Neuronal stem cell (in vitro differentiated cells): ENCODE measurements around the gene MROH8.

Experiments used
- DNase-seq: peaks from one replicate; pipeline ENCODE4 v3.0.0-alpha.2; 2013; ENCODE audit warnings: low spot score
- H2AFZ ChIP-seq: one replicate; pipeline ENCODE4 v1.6.1; 2013; ENCODE audit warnings: mild to moderate bottlenecking, low read length, inconsistent platforms
- H2AK5ac ChIP-seq: 2 replicates; pipeline ENCODE4 v1.6.1; 2013; ENCODE audit warnings: low read depth, mild to moderate bottlenecking, inconsistent platforms, low read length, moderate library complexity, mixed read lengths
- H2BK120ac ChIP-seq: 2 replicates; pipeline ENCODE4 v1.6.1; 2013; ENCODE audit warnings: low read depth, mild to moderate bottlenecking, inconsistent platforms, low read length, moderate library complexity, mixed read lengths
- H2BK12ac ChIP-seq: one replicate; pipeline ENCODE4 v1.6.1; 2013; ENCODE audit warnings: low read length, inconsistent platforms
- H2BK15ac ChIP-seq: 2 replicates; pipeline ENCODE4 v1.6.1; 2013; ENCODE audit warnings: mild to moderate bottlenecking, low read length, inconsistent platforms, mixed read lengths
- H2BK5ac ChIP-seq: one replicate; pipeline ENCODE4 v1.6.1; 2013; ENCODE audit warnings: inconsistent platforms, mild to moderate bottlenecking, low read length, moderate library complexity
- H3K14ac ChIP-seq: one replicate; pipeline ENCODE4 v1.6.1; 2013; ENCODE audit warnings: low read length, inconsistent platforms
- H3K18ac ChIP-seq: 2 replicates; pipeline ENCODE4 v1.6.1; 2013; ENCODE audit warnings: low read length, inconsistent platforms
- H3K23ac ChIP-seq: 2 replicates; pipeline ENCODE4 v1.6.1; 2013; ENCODE audit warnings: low read depth, mild to moderate bottlenecking, mixed read lengths, low read length, inconsistent platforms; ENCODE audit not compliant: poor library complexity
- H3K27ac ChIP-seq: replicated peaks from 3 replicates; pipeline ENCODE4 v1.5.1; 2013; ENCODE audit warnings: low read length, inconsistent platforms
- H3K27me3 ChIP-seq, 3 experiments: 2 replicates each; pipeline ENCODE4 v1.6.1; 2013; ENCODE audit warnings: low read length in 3 of 3, mild to moderate bottlenecking in 2 of 3, inconsistent platforms in 1 of 3, low read depth in 1 of 3, mixed read lengths in 1 of 3, moderate library complexity in 1 of 3; ENCODE audit not compliant: control insufficient read depth in 3 of 3, insufficient read depth in 3 of 3
- H3K36me3 ChIP-seq, 2 donors: replicated peaks in 1 of 2; 2 replicates each; pipeline ENCODE4 v1.6.1; 2013; ENCODE audit warnings: low read length in 2 of 2; ENCODE audit not compliant: control insufficient read depth in 2 of 2, insufficient read depth in 2 of 2
- H3K4ac ChIP-seq: 2 replicates; pipeline ENCODE4 v1.6.1; 2013; ENCODE audit warnings: inconsistent platforms, mild to moderate bottlenecking, low read length, moderate library complexity
- H3K4me1 ChIP-seq, 2 donors: 1 replicate in 1 of 2; 2 replicates in 1 of 2; pipeline ENCODE4 v1.6.1; 2013; ENCODE audit warnings: low read length in 2 of 2, low read depth in 1 of 2; ENCODE audit not compliant: control insufficient read depth in 2 of 2, insufficient read depth in 1 of 2
- H3K4me2 ChIP-seq: one replicate; pipeline ENCODE4 v1.6.1; 2013; ENCODE audit warnings: mild to moderate bottlenecking, low read length, inconsistent platforms; ENCODE audit not compliant: insufficient read depth, poor library complexity, severe bottlenecking
- H3K4me3 ChIP-seq, 2 donors: 2 replicates each; pipeline ENCODE4 v1.5.1; 2013; ENCODE audit warnings: low read length in 2 of 2, mild to moderate bottlenecking in 2 of 2, inconsistent platforms in 1 of 2, moderate library complexity in 1 of 2
- H3K79me1 ChIP-seq: one replicate; pipeline ENCODE4 v1.6.1; 2013; ENCODE audit warnings: low read depth, mild to moderate bottlenecking, inconsistent platforms, low read length, moderate library complexity
- H3K9ac ChIP-seq: one replicate; pipeline ENCODE4 v1.6.1; 2013; ENCODE audit warnings: mild to moderate bottlenecking, low read depth, low read length, inconsistent platforms; ENCODE audit not compliant: poor library complexity
- H3K9me3 ChIP-seq, 2 donors: replicated peaks in 1 of 2; 2 replicates each; pipeline versions ENCODE3 to v1.6.1; 2013; ENCODE audit warnings: low read length in 2 of 2, mild to moderate bottlenecking in 2 of 2, inconsistent platforms in 1 of 2, low read depth in 1 of 2, mixed read lengths in 1 of 2, moderate library complexity in 1 of 2; ENCODE audit not compliant: control insufficient read depth in 2 of 2, insufficient read depth in 1 of 2
- H4K8ac ChIP-seq: one replicate; pipeline ENCODE4 v1.6.1; 2013; ENCODE audit warnings: low read depth, mild to moderate bottlenecking, inconsistent platforms, low read length, moderate library complexity
- H4K91ac ChIP-seq: one replicate; pipeline ENCODE4 v1.6.1; 2013; ENCODE audit warnings: low read length, low read depth, mild to moderate bottlenecking, inconsistent platforms; ENCODE audit not compliant: poor library complexity
- WGBS, 2 donors: extraction: QIAGEN DNeasy Blood & Tissue Kit; methylation state at CpG; one replicate each; pipeline ENCODE4 v1.1.7; 2013; ENCODE audit warnings: missing lambda C conversion rate in 2 of 2, mixed read lengths in 1 of 2; ENCODE audit not compliant: insufficient read length in 2 of 2, insufficient replicate concordance in 1 of 2; ENCODE audit errors: extremely low coverage in 2 of 2; 5-methylcytosine and 5-hydroxymethylcytosine counted together

Gene MROH8

DNA sequence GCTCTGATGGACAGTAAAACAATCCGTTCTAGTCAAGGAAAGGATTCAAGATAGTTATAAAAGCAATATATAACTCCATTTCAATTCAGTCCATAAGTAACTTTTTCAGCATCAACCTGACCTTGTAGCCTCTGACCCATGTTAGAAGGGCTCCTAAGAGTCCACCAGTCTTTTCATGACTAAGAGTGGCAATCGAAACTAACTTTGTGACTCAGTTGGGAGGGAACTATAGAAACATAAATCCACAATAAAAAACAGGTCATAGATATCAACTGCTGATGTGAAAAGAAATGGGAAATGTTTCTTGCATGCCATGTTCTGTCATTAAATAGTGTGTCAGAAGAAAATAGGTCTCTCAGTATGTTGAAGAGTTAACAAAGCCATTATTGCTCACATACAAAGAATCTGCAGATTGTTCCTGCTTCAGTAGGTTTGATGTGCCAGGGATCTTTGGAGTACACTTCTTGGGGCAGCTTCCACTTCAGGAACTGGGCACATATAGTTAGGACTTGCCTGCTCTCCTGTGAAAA lies 67.4 kb downstream of the MROH8 start:
- H2BK12ac ChIP-seq: no peak overlapping the region
- H2AFZ ChIP-seq: no peak overlapping the region
- H2BK15ac ChIP-seq: no peak overlapping the region
- H3K4ac ChIP-seq: no peak overlapping the region
- DNase-seq: no peak
- no peak overlapping the region for H3K9ac ChIP-seq
- H2AK5ac ChIP-seq: no peak overlapping the region
- H3K27ac ChIP-seq: no peak overlapping the region
- H4K91ac ChIP-seq: no peak overlapping the region
- H3K79me1 ChIP-seq: no peaks in the 10 kb centered on the region
- no peaks in the 10 kb centered on the region for H3K27me3 ChIP-seq
- H3K18ac ChIP-seq: no peak overlapping the region
- no peak overlapping the region for H3K4me2 ChIP-seq
- peaks cover 0 to 1% of the 10 kb centered on the region in 2 donors for H3K9me3 ChIP-seq
- WGBS, 2 donors: no CpG with 5 or more reads among the region's 2 CpGs
- H3K4me1 ChIP-seq: no peaks in the 10 kb centered on the region
- no peak overlapping the region for H4K8ac ChIP-seq
- H3K36me3 ChIP-seq: no peaks in the 10 kb centered on the region
- no peak overlapping the region for H3K4me3 ChIP-seq
- H3K14ac ChIP-seq: no peak overlapping the region
- peak overlapping the region; percentile 34 for H2BK5ac ChIP-seq
- H3K23ac ChIP-seq: no peak overlapping the region
- H2BK120ac ChIP-seq: no peak overlapping the region

DNA sequence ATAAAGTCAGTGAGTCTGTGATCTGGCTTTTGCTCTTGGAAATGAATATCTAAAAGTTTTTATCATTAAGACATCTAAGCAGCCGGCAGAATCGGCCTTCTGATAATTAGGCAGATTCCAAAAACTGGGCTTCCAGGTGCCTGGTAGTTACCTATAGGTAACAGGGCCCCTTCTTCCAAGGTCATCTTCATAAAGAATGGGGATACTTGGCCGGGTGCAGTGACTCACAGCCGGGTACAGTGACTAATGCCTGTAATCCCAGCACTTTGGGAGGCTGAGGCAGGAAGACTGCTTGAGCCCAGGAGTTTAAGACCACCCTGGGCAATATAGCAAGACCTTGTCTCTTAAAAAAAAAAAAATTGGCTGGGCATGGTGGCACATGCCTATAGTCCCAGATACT lies 70.7 kb downstream of the MROH8 start:
- WGBS, 2 donors: no CpG with 5 or more reads among the region's 4 CpGs
- H3K4me1 ChIP-seq: no peaks in the 10 kb centered on the region

DNA sequence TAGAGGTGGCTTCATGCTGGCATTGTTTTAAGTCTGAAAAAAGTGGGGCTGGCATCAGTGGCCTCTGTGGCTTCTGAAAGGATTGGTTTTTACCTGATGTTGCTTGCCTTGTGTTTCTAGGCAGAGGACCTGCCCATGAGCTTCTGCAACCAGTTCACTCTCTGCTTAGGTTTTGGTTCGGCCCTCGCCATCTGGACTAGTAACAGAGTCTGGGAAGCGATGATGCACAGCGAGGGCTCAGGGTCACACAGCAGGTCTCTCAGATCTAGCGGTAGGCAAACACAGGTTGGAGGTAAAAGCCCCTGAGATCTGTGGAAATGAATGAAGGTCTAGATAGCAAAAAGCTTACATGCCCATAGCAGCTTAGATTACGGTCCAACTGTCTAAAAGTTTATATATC lies 76.8 kb downstream of the MROH8 start:
- H4K8ac ChIP-seq: no peak overlapping the region
- H3K36me3 ChIP-seq: no peaks in the 10 kb centered on the region
- no peak overlapping the region for H3K14ac ChIP-seq
- H3K4me2 ChIP-seq: no peak overlapping the region
- no peak overlapping the region for H3K27ac ChIP-seq
- DNase-seq: no peak
- H3K23ac ChIP-seq: no peak overlapping the region
- no peak overlapping the region for H2BK120ac ChIP-seq
- no peaks in the 10 kb centered on the region for H3K79me1 ChIP-seq
- H4K91ac ChIP-seq: no peak overlapping the region
- H3K27me3 ChIP-seq: no peaks in the 10 kb centered on the region
- H2AK5ac ChIP-seq: no peak overlapping the region
- no peak overlapping the region for H2BK15ac ChIP-seq
- H3K18ac ChIP-seq: no peak overlapping the region
- no peak overlapping the region for H3K4me3 ChIP-seq
- H2AFZ ChIP-seq: peak overlapping the region; percentile 3
- H2BK12ac ChIP-seq: no peak overlapping the region
- no peak overlapping the region for H3K4ac ChIP-seq
- no peak overlapping the region for H2BK5ac ChIP-seq
- H3K9me3 ChIP-seq: no peaks in the 10 kb centered on the region
- WGBS, 2 donors: no CpG with 5 or more reads among the region's 6 CpGs
- H3K4me1 ChIP-seq: no peaks in the 10 kb centered on the region
- no peak overlapping the region for H3K9ac ChIP-seq

More for the DNA sequence above, 70.7 kb downstream of the MROH8 start:
- Histone ChIP-seq H3K36me3 (no peaks in the 10 kb centered on the region), H3K4me2 (no peak overlapping the region), H4K91ac (no peak overlapping the region), H2BK15ac (no peak overlapping the region), H3K4me3 (no peak overlapping the region), H3K9ac (no peak overlapping the region), H3K23ac (no peak overlapping the region), H3K9me3 (peaks cover 0 to 1% of the 10 kb centered on the region in 2 donors), H3K79me1 (no peaks in the 10 kb centered on the region), H2BK12ac (no peak overlapping the region), H4K8ac (no peak overlapping the region), H3K4ac (no peak overlapping the region), H2BK5ac (no peak overlapping the region), H3K18ac (no peak overlapping the region), H2AFZ (no peak overlapping the region), H3K14ac (no peak overlapping the region), H2AK5ac (no peak overlapping the region), H2BK120ac (no peak overlapping the region), H3K27ac (no peak overlapping the region), H3K27me3 (no peaks in the 10 kb centered on the region)
- DNase-seq: no peak

DNA sequence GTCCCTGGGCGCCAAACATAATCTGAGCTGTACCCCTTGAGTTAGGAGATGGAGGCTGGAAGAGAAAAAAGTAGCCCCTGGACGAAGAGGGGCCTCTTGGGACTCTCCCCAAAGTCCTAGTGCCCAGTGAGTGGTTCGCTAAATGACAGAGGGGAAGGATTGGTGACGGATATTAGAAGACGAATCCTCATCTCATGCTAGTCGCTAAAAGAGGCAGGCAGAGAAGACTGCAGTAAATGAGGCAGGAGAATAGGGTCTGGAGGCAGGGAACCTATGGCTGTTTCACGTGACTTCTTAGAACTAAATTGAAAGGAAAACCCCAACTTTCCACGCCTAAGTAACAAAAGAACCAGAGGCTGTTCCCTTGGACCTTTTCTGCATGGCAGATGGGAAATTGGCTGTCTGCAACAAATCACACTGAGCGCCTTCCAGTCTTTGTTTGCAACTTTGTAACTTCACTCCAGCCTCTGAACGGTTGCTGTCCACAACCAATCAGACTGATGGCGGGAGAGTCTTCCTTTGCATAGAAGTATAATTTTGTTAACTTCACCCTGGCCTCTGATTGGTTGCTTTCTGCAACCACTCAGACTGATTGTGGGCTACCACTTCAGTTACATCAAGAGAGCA lies 82.8 kb downstream of the MROH8 start:
- Histone ChIP-seq H3K27ac (no peak overlapping the region), H3K36me3 (peaks cover 2 to 31% of the 10 kb centered on the region in 2 donors), H2BK15ac (peak overlapping the region; percentile 83), H3K4me2 (no peak overlapping the region), H3K4me3 (peak overlapping the region in 1 of 2 donors; percentile 67), H3K14ac (no peak overlapping the region), H4K8ac (no peak overlapping the region), H3K23ac (no peak overlapping the region), H4K91ac (no peak overlapping the region), H2AK5ac (no peak overlapping the region), H3K9me3 (no peaks in the 10 kb centered on the region), H2BK12ac (no peak overlapping the region), H2AFZ (peak overlapping the region; percentile 99), H3K18ac (peak overlapping the region; percentile 15), H2BK120ac (no peak overlapping the region), H3K27me3 (no peaks in the 10 kb centered on the region), H3K4me1 (peaks cover 8% of the 10 kb centered on the region in 2 donors), H3K79me1 (peaks cover 3% of the 10 kb centered on the region), H3K9ac (no peak overlapping the region), H3K4ac (no peak overlapping the region), H2BK5ac (peak overlapping the region; percentile 85)
- WGBS, 2 donors: no CpG with 5 or more reads among the region's 11 CpGs
- no peak for DNase-seq
